ENCODE data around the gene CADM2.

- TF ChIP-seq CTCF (IDR thresholded peaks at IDR 0.05) (no peak), POLR2A (IDR thresholded peaks at IDR 0.05) (no peak)
Observed at GRCh38 chr3:85003479-85003878, 44.7 kb downstream of the CADM2 start.
